ENCODE results near the gene CCL22.

DNA sequence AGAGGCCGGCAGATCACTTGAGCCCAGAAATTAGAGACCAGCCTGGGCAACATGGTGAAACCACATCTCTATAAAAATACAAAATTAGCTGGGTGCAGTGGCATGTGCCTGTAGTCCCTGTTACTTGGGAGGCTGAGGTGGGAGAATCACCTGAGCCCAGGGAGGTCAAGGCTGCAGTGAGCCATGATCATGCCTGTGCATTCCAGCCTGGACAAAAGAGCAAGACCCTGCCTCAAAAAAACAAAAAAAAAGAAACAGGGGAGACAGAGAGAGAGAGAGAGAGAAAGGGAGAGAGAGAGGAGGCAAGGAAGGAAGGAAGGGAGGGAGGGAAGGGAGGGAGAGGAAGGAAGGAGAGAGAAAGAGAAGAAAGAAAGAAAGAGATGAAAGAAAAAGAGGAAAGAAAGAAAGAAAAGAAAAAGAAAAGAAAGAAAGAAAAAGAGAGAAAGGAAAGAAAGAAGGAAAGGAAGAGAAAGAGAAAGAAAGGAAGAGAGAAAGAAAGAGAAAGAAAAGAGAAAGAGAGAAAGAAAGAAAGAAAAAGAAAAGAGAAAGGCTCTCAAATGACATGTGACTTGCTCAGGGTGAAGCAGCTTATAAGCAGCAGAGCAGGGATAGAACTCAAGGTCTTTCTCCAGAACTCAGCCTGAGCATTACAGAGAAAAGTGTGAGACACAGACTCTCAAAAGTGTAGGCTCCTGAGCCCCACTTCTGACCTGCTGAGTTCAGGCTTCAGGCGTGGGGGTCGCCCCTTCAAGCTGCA, 29.2 kb downstream of the CCL22 start:
- TF ChIP-seq, protein P1, sequence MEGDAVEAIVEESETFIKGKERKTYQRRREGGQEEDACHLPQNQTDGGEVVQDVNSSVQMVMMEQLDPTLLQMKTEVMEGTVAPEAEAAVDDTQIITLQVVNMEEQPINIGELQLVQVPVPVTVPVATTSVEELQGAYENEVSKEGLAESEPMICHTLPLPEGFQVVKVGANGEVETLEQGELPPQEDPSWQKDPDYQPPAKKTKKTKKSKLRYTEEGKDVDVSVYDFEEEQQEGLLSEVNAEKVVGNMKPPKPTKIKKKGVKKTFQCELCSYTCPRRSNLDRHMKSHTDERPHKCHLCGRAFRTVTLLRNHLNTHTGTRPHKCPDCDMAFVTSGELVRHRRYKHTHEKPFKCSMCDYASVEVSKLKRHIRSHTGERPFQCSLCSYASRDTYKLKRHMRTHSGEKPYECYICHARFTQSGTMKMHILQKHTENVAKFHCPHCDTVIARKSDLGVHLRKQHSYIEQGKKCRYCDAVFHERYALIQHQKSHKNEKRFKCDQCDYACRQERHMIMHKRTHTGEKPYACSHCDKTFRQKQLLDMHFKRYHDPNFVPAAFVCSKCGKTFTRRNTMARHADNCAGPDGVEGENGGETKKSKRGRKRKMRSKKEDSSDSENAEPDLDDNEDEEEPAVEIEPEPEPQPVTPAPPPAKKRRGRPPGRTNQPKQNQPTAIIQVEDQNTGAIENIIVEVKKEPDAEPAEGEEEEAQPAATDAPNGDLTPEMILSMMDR (IDR thresholded peaks at IDR 0.05) = no peak
- TF ChIP-seq POLR2A (IDR thresholded peaks at IDR 0.05) = no peak
